ENCODE data around the gene SLC8A2. TPM values are rescaled to one million over a fixed set of nuclear protein-coding genes. Genes with fewer than 3 reads are reported as not detected.
A peak's percentile ranks its signal among the peaks of the same experiment; 100 is the strongest.
"Not testable (repeated sequence)": the region's sequence is repeated elsewhere in the genome, so short reads cannot be mapped to it uniquely, and the experiment has no call there.

The SLC8A2 gene
- total RNA-seq, 1 donor: not detected

GRCh38 chr19:47487551-47488515 is 16.1 kb upstream of the SLC8A2 start:
- DNase-seq (ENCODE audit: low read depth): no peak
- no peak overlapping the region for H3K4me3 ChIP-seq (ENCODE audit: low read depth, low read length)
- TF ChIP-seq, protein P1, sequence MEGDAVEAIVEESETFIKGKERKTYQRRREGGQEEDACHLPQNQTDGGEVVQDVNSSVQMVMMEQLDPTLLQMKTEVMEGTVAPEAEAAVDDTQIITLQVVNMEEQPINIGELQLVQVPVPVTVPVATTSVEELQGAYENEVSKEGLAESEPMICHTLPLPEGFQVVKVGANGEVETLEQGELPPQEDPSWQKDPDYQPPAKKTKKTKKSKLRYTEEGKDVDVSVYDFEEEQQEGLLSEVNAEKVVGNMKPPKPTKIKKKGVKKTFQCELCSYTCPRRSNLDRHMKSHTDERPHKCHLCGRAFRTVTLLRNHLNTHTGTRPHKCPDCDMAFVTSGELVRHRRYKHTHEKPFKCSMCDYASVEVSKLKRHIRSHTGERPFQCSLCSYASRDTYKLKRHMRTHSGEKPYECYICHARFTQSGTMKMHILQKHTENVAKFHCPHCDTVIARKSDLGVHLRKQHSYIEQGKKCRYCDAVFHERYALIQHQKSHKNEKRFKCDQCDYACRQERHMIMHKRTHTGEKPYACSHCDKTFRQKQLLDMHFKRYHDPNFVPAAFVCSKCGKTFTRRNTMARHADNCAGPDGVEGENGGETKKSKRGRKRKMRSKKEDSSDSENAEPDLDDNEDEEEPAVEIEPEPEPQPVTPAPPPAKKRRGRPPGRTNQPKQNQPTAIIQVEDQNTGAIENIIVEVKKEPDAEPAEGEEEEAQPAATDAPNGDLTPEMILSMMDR (IDR thresholded peaks at IDR 0.05; ENCODE audit: insufficient read depth, low read length): no peak

- TF ChIP-seq, protein P1 (IDR thresholded peaks at IDR 0.05; ENCODE audit: insufficient read depth, low read length): no peak
- DNase-seq (ENCODE audit: low read depth): no peak
Observed at GRCh38 chr19:47486900-47487299, 15.2 kb upstream of the SLC8A2 start.

GRCh38 chr19:47486220-47486619 is 14.5 kb upstream of the SLC8A2 start:
- not testable (repeated sequence) for H3K4me3 ChIP-seq (ENCODE audit: low read depth, low read length); DNase-seq (ENCODE audit: low read depth)

More at GRCh38 chr19:47486900-47487299, 15.2 kb upstream of the SLC8A2 start:
- H3K4me3 ChIP-seq (ENCODE audit: low read depth, low read length): no peak overlapping the region

- DNase-seq (ENCODE audit: low read depth): no peak
- TF ChIP-seq, protein P1 (IDR thresholded peaks at IDR 0.05; ENCODE audit: insufficient read depth, low read length): no peak
- H3K4me3 ChIP-seq (ENCODE audit: low read depth, low read length): no peak overlapping the region
Observed at GRCh38 chr19:47485210-47485609, 13.5 kb upstream of the SLC8A2 start.

DNA sequence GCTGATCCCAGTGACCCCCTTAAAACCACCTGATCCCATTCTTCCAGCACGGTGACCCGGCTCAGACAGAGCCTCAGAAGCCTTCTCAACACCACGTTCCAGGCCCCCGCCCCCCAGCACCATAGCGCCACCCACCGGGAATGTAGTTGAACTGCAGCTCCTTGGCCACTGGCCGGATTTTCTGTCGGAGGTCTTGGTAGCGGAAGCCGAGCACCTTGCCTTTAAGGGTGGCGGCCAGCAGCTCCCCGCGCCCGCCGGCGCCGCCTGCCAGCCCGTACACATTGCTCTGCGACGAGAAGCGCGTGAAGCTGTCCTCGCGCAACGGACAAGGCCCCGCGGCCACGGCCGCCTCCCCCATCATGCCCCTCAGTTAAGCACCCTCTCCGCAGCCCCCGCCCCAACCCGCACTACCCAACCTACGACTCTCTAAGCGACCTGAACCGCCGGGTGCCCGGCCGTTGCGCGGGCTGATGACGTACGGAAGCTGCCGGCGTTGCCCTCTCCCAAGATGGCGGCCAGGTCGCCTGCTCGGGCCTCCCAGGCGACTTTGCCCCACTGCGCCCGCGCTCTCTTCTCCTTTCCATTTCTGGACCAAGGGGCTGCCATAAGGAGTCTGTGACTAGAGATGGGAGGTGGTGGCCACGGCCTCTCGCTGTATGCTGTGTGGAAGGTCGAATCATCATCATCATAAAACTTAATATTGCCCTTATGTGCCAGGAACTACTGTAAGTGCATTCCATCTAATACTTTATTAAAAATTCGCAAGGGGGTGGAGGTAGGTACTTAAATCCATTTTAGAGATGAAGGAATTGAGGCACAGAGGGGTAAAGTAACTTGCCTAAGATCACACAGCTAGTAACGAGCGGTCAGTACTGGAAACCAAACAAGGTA is 12.4 kb upstream of the SLC8A2 start, which contains the start of gene KPTN:
Gene KPTN, minus strand, starts transcription at position 420 of the 891 bp plus-strand sequence. Its CDS starts 59 bp downstream, at position 361.
- peak within 1 kb of the TSS; percentile 79 for H3K4me3 ChIP-seq (ENCODE audit: low read depth, low read length)
- DNase-seq (ENCODE audit: low read depth): peak; percentile 89
- TF ChIP-seq, protein P1 (IDR thresholded peaks at IDR 0.05; ENCODE audit: insufficient read depth, low read length): peak; percentile 97

DNA sequence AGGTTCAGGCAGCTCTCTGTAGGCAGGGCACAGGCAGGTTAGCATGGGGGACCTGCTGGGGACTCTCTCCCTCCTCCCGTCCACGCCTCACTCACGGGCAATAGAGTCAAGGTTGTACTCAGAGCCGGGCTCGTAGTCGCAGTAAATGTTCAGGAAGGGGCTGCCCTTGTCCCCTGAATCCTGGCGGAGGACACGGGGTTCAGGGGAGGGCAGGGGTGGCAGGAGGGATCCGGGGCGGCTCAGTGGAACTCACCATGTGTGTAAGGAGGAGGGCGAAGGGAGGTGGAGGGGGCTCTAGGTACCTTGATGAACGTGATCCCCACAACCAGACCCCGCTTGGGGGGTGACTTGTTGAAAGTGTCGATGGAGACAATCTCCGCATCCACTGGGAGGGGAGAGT is 11.5 kb upstream of the SLC8A2 start:
- H3K4me3 ChIP-seq (ENCODE audit: low read depth, low read length): peak overlapping the region; percentile 79
- DNase-seq (ENCODE audit: low read depth): no peak
- TF ChIP-seq, protein P1 (IDR thresholded peaks at IDR 0.05; ENCODE audit: insufficient read depth, low read length): no peak
